HG03025 (cell line): ENCODE measurements around the gene SF3A1.
"Not testable (repeated sequence)": the region's sequence is repeated elsewhere in the genome, so short reads cannot be mapped to it uniquely, and the experiment has no call there.

Experiments
- ATAC-seq: cut with Tn5 transposase; IDR thresholded peaks from one replicate; pipeline ENCODE4 v1.9.1; 2021; ENCODE audit warnings: mild to moderate bottlenecking, moderate library complexity; ENCODE audit not compliant: unreplicated experiment, low FRiP score

Gene SF3A1

DNA sequence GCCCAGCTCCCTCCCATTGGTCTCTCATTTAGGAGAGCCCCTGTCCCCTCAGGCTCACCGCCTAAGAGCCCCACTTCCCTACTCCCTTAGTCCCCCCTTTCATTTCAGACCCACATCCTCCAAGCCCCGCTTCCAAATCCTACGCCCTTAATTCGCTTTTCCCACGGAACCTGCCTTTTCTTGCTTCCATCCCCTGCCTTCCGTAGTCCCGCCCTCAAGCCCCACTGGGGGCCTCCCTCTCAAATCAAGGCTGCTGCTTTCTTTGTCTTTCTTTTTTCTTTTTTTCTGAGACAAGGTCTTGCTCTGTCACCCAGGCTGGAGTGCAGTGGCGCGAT, 509 bp upstream of the SF3A1 start:
- ATAC-seq, result no peak

DNA sequence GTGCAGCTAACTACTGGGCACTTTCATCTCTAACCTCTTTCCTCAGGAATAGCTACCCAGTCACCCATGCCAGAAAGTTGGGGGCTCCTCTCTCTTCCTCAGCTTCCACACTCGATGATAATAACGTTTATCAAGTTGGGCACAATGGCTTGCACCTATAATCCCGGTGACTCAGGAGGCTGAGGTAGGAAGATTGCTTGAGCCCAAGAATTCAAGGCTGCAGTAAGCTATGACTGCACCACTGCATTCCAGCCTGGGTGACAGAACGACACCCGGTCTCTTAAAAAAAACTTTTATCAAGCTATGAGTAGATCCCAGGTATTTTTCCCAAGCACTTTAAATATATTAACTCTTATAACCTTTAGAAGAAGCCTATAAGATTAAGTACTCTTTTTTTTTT, 2.0 kb downstream of the SF3A1 start:
- no peak for ATAC-seq

DNA sequence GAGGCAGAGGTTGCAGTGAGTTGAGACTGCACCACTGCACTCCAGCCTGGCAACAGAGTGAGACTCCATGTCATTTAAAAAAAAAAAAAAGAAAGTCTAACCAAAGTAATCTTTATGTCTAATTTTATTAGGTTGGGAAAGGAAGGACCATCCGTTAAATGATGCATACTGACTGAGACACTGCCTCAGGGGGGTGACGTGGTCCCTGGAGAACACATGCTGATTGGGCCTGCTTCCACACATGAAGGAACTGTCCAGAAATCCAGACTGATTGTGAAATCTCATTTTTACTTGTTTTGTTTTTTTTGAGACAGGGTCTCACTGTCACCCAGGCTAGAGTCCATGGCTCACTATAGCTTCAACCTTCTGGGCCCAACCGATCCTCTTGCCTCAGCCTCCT, 5.5 kb downstream of the SF3A1 start:
- ATAC-seq, result no peak

DNA sequence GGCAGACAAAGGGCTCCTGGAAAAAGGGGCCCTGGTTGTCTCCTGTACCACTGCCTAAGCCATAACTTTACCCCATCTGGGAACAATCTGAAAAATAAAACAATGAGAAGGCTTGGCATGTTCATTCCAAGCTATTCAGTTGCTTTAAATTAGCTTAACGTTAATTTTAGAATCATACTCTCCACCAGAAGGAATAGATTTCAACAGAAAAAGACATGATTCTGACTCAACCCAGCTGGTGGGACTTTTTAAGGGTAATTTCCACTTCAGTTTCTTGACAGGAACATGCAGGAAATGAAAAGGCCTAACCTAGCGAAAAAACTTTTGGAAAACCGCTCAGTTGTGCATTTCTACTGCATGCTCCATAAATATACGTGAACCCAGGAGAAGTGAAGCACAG, 7.9 kb downstream of the SF3A1 start:
- ATAC-seq, result no peak

DNA sequence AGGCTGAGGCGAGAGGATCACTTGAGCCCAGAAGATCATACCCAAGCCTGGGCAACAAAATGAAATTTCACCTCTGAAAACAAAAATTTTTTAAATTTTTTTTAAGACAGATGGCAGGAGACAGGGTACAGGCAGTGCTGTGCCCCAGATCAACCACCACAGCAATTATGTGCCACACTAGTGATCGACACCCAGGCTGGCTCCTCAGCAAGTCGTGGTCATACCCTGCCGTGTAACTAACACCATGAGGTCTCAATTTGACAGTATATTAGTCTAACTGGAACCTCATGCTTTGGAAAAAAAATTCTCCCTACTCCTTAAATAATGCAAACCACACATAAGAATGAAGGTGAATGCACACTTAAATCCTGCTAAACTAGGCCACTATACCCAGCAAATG, 8.3 kb downstream of the SF3A1 start:
- ATAC-seq, result no peak

DNA sequence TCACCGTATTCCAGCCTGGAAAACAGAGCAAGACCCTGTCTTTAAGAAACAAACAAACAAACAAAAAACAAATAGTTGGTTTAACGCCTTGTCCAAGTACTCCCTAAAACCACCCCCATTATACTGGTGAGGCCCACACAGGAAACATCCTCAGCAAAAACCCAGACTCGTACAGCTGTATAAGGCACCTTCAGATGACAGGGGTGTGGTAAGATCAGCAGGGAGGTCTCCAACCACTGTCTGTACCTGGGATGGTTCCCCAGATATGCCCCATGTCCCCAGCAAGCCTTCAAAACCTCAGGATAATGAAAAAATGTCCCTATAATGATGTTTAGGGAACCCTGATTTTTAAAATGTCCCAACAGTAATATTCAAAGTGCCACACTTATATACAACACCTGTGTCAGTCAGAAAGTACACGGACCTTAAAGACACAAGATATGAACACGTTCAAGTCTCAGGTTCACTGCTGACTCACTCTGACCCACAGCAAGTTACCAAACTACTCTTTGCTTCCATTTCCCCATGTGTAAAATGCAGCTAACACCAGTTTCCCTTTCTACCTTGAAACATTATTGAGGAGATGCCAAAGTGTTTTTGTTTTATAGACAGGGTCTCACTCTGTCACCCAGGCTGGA, 9.3 kb downstream of the SF3A1 start:
- ATAC-seq, result no peak

DNA sequence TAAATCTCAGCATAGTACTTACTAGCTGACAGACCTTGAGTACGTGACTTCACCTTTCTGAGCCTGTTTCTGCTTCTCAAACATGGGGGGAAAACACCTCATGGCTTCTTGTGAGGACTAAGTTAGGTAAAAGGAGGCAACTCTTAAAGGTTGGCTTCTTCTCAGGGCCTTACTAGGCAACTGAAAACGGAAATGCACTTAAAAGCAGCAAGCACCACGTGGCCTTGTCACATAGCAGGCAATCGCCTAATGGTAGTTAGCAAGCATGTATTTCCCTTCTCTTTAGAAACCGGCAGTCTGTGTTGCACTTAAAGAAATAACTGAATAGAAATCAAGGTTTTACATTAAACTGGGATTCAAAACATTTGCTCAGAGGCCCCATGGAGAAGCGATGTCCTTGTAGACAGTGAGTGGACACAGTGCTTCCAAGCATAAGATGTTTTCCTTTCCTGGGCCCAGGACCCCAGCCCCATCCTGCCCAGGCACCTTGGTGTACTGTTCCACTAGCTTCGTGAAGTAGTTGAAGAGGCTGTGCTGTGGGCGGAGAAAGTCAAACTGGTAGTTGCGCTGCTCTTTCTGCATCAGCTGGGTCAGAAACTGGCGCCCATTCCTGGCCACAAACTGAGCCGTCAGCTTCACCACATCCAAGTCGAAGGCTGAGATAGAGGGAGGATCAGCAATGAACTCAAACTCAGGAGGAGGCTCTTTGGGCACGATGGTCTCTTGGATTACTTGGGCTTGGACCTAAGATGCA, 12.1 kb downstream of the SF3A1 start:
- no peak for ATAC-seq

DNA sequence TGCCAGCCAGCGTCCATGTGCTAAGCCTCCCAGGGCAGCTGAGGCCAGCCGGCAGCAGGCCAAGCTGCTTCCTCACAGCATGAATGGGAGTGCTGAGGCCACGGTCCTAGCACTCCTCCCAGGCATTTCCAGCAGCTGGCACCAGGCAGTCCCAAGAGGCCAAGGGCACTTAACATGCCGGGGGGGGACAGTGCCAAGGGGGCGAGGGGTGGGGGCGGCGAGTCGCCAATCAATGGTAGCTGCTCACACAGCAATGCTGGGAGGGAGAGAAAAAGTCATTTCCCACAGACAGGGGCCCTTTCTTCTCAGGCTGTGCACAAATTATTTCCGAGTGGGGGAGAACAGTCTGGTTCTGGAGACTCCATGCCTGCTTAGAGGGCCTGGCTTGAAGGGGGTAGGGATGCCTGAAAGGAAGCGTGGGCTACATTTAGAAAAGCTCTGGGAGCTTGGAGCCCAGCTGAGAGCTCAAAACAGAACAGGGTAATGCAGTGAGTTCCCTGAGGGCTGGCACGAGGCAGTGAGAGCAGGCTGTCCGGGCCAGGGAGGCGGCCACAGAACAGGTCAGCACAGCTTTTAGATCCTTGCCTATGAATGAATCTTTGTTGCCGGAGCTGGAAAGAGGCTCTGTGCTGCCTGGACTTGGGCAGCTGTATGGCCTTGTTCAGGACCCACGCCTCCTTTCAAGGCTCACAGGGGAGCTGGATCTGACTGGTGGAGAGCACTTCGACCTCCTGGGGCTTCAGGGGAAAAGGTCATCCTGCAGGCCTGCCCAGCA, 15.6 kb downstream of the SF3A1 start:
- ATAC-seq, result no peak

DNA sequence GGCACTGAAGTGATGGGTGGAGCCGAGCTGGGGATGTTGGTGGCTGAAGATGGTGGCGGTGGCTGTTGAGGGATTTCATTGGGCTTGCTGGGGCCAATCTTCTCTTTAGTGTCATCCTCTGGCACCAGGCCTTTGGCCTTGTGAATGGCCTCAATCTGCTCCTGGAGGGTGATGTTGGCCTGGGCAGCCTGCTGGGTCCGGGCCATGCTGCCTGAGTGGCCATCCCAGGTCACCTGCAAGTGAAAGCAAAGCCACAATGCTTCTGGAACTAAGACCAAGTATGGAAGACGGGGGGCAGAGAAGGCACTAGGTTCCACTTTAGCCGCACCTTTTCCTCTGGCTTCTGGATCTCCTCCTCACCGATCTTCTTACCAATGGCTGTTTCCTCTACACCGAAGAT, 17.9 kb downstream of the SF3A1 start:
- no peak for ATAC-seq

DNA sequence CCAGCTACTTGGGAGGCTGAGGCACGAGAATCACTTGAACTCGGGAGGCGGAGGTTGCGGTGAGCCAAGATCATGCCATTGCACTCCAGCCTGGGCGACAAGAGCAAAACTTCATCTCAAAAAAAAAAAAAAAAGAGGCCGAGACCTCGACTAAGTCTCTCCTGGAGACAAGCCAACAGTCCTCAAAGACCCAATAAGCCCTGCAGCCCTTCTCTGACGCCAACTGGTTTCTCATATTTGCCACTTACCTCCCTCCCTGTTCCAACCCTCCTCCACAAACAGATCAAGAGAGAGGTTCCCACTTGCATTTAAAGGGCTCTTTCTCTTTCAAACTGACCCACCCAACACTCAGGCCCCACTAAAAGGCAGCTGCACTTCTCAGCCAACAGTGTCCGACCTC, 18.4 kb downstream of the SF3A1 start:
- not testable (repeated sequence) for ATAC-seq

DNA sequence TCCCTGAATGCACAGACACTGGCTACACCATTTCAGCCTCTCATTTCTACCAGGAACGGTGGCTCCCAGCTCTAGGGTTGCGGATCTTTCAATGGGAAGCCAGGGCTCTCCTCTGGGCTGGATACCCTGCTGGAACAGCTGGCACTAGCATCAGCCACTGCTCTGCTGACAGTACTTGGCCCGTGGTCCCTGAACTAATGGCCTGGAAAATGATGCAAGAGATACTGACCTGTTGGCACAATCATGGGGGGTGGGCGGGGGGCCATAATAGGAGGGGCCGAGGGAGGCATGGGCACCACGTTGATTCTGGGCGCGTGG, 19.3 kb downstream of the SF3A1 start:
- ATAC-seq, result no peak

DNA sequence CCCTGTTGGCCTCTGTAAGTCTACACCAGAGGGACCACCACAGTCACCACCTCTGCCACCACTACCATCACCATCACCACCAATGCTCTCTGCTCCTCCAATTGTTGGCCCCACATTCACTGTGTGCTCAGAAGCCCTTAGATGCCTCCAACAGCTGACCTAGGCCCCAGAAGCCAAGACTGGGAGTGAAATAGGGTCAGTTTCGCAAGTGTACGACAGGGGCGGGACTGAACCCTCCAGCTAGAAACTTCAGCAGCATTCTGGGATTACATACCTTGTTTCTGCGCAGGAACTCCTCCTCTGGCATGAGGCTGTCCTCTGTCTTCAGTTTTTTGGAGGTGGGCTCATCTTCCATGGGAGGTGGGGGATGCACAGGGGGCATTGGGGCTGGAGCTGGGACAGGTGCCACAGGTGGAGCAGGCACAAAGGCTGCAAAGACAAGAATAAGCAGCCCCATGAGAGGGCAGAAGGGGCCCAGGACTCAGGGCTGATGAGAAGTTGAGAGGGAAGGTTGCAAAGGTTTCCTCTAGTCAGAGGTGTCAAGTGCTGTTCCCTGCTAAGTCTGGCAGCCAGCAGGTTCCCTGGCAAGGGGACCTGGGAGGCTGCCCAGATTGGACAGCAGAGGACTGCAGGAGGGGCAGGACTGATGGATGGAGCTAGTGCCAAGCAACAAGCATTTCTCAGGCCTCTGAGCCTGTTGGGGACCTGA, 19.8 kb downstream of the SF3A1 start:
- ATAC-seq, result no peak

DNA sequence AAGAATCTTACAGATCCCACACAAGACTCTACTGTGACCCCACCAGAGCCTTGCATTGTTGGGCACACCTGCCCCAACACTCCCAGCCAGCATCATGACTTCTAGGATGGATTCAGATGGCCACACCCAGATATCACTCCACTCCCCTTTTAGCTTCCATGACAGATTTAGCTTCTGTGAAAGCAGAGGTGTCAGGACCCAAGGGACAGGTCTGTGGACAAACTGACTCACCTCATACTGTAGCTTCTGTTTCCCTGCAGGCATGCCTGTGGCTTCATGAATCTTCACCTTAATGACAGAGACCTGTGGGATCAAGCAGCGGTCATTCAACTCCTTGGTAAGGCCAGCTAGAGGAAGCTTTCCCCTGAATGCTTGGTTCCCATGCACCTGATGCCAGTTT, 21.5 kb downstream of the SF3A1 start:
- no peak for ATAC-seq

DNA sequence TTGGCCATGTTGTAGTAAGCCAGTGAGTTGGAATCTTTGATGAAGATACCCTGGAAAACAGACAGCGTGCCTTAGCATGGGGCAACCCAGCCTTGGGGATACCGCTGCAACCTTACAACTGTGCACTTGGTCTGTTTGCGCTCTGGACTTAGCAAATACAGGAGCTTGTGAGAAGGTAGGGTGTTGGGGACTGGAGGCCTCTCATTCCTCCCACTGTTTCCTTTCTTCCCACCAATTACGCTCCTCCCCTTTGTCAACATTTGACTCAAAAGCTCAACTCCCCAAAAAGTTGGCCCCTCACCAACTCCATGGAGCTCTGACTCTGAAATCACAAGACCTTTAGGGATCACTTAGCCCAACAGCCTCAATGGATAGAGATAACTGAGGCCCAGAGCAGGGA, 22.0 kb downstream of the SF3A1 start:
- no peak for ATAC-seq

DNA sequence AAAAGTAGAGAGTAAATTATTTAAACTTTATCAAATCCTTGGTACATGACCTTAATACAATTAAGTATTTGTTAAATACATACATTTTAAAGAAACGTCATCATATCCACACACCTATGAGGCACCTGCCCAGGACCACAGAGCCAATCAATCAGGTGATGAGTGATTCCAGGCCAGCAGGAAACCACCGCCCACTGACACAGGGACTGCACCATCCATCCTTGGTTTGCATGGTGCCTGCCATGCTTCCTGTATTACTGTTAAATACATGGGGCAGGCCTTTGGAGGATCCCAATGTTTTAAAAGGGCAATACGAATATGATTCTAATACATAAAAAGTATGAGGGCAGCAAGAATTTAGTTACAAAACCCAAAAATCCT, 23.0 kb downstream of the SF3A1 start:
- ATAC-seq, result no peak

DNA sequence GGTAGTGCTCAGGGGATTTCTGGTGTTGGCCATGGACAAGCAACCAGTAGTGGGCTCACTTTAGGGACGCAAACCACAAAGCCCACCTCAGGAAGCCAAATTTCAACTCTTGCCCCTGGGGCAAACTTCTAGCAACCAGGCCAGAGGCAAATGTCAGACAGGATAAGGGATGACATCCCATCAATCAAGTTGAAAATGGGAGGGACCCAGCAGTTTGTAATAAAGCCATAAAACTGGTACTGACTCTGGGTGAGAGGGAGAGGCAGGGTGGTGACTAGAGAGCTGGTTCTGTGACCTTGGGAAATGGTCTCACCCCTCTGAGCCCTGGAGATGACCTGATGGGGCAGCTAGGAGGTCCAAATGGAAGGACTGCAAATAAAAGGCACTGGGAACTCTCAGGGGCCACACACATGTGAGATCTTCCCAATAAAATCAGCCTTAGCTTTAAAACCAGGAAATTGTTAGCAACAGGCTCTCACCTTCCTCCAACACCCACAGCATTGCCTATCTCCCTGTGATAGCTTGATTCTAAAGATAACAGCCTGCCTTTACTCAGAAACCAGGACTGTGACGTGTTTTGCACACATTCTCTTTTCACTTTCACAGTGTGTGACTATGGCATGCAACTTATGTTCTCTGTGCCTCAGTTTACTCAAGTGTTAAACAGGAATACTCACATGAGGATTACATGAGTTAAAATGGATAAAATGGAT, 23.5 kb downstream of the SF3A1 start:
- no peak for ATAC-seq

DNA sequence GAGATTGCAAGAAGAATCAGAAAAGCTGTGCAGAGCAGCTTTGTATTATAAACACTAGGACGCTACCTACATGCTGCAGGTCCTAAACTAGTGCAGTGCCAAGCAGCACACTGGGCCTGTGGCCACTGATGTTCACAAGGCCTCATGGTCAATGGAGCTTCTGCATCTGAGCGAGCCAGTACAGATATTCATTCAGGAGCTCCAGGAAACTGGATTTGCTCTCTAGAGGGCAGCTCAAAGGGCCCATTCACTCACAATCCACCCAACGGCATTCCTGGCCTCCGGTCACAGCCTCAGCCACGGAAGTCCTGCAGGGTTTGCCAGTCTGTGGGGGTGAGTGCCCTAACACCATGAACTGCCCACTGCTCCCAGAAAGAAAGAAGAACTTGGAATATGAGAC, 24.1 kb downstream of the SF3A1 start:
- ATAC-seq, result no peak

DNA sequence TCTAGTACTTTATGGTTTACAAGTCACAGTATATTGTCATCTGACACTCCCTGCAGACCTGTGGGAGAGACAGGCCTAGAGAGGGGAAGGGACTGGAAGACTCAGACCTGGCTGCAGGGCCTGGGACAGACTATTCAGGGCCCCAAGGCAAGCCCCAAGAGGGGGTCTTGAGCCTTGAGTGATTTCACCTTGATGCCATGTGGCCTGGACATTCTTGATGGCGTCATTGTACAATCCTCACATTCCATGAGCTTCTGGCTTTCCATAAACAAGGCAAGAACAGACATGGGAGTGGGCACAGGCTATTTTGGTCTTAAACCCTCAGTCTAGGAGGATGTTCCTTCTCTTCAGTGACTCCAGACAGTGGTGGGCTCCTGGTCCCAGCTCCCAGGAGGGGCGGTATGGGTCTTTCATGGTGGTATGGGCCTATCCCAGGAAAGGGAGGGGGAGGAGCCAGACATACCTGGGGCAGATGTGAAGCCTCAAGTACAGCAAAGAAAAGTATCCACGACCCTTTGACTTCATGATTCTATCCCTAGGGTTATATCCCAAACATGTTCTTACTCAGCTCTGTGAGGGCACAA, 28.1 kb downstream of the SF3A1 start:
- no peak for ATAC-seq

DNA sequence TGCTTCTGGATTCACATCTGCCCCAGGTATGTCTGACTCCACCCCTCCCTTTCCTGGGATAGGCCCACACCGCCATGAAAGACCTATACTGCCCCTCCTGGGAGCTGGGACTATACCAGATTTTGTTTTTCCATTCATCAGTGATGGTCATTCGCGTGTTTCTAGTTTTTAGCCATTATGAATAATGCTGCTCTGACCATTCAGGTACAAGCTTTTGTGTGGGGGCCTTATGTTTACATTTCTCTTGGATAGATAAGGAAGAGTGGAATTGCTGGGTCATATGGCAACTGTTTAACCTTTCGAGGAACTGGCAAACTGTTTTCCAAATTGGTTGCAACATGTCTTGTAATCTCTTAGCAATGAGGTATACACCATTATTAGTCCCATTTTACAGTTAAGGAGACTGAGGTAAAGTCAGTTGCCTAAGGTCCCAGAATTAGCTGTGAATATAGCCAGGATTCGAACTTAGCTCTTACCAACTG, 28.8 kb downstream of the SF3A1 start:
- no peak for ATAC-seq

DNA sequence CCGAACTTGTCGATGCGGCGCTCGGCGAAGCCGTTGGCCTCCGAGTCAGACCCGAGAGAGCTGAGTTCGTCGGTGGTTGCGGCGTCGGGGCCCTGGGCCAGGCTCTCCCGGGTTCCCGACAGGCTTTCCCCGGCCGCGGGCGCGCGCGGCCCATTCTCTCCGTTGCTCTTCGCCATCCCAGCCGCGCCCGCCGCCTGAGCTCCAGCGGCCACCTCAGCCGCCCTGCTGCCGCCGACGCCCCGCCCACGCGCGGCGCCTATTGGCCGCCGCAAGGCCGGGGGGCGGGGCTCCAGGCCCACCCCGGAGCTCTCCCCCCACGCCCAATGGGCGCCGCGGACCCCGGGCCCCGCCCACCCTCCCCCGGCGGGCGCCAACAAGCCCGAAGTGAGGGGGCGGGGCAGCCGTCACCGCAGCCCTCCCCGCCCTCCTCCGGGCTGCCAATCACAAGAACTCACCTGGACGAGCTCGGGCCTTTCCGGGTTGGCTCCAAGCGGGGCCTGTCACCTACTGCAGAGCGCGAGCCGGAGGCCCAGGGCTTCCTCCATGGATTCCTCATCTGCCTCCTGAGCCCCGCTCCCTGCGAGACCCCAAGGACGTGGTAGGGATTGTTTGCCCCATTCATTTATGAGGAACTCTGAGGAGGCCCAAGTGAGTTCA, 29.9 kb downstream of the SF3A1 start, which contains the start of gene TBC1D10A:
Gene TBC1D10A, minus strand, starts transcription at position 236 of the 657 bp plus-strand sequence. Its CDS starts 60 bp downstream, at position 176.
- ATAC-seq, result peak; percentile 74
